Central memory CD4-positive, alpha-beta T cell (primary cell): Measurements from ENCODE around the gene FBXO10.

Source experiments
- DNase-seq: peaks from one replicate; pipeline ENCODE4 v3.0.0; 2022

Gene FBXO10

DNA sequence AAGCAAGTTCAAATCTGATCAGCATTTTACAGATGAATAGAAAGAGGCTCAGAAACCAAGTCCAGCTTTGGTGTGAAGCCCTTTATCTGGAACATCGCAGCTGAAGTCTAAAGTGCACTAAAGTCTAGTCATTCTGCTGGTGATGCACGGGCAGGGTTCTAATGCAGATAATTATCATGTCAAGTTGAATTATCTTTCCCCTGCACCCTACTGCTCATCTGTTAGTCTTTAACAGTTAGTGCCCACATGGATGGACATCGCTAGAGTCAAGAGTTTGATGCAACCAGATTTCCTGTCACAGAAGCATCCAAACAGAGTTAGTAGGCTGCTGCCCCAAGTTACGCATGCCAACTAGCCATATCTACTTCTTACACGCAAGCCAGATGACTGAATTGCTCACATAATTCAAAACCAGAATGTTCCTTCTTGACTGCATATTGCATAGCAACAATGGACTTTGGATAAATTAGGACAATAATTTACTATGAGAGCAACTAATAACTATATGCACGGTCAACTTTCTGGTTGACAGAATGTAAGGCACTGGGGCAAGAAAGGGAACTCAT is 17.8 kb upstream of the FBXO10 start:
- no peak for DNase-seq

- DNase-seq, result peak; percentile 91
These were observed 16.1 kb upstream of the FBXO10 start, which contains the start of gene TOMM5 for GRCh38 chr9:37592108-37592951. Gene TOMM5, minus strand, starts transcription at chr9:37592597. Its CDS starts 65 bp downstream, at chr9:37592532.

- DNase-seq, result no peak
These were observed 11.3 kb upstream of the FBXO10 start for GRCh38 chr9:37587521-37587920.

- no peak for DNase-seq
These were observed 7.4 kb upstream of the FBXO10 start for GRCh38 chr9:37583522-37584121.

DNA sequence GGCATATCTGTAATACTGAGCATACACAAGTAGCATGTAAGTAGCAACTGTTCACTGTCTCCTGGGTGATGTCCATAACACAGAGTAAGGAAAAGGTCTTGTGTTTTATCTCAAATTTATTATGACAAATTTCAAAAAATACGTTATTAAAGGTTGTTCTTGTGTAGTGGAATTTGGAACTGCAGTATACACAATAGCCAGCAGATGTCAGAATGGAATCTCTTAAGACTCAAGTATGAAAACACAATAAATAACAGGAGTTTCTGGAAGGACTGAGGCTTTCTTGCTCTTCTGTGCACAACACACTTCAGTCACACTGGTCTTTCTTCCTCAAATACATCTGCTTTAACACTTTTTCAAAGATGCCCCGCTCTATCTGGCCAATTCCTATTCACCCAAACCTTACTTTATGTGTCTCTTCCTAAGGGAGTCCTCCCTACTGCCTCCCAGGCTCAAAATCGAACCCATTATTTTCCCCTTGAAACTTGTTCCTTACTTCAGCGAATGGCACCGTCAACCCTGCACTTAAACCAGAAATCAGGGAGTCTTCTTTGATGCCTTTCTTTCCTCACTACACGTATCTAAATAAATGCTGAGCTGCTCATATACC is 6.5 kb upstream of the FBXO10 start:
- peak; percentile 17 for DNase-seq

DNA sequence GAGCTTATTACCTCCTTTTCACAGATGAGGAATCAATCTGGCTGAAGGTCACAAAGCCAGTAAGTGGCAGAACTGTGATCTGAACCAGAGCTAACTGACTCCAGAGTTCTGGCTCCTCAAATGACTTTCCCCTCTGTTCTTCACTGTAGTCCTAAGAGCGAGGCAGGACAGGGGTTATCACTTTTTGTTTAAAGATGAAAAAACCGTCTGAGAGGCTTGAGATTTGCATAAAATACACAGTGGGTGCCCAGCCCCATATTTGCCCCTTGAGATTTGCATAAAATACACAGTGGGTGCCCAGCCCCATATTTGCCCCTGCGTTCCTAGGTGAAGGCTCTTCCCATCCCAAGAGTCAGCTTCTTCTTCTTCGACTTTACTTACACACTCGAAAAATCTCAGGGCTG is 667 bp downstream of the FBXO10 start:
- no peak for DNase-seq

GRCh38 chr9:37575001-37575400 is 1.2 kb downstream of the FBXO10 start:
- DNase-seq, result no peak

- DNase-seq, result no peak
These were observed 1.9 kb downstream of the FBXO10 start for GRCh38 chr9:37574241-37574721.

DNA sequence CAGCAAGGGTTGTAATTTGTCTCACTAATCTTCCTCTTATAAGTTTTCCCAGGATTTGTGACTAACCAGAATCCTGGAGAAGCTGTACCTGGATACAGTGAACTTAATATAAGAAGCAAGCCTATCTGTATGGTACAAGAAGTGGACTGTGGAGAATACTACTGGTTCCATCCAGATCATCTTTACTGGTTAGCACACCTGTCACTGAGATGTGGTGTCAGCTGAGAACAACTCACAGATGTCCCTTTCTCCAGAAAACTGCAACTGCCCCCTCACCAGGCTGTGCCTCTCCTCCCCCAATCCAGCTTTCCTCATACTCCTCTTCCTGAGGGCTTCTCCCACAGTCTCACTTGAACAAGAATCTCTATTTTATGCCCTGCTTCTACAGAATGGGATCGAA is 4.9 kb downstream of the FBXO10 start:
- DNase-seq, result no peak

DNA sequence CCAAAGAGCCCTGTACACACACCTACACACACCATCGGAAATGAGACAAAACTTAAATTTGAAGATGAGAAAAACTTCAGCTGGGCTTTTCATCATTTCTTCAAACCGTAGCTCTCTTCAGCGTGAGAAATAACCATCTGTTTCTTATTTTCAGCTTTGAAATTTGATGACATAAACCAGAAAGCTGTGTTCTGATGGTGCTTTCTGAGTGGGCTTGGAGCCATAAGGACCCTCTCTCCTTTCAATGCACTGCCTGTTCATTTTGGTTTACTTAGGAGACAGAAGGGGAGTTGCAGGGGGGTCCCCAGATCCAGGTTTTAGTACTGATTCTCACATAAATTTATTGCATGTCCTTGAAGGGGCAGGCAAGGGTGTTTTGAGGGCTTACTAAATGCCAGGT is 9.5 kb downstream of the FBXO10 start:
- no peak for DNase-seq

GRCh38 chr9:37565661-37566618 is 10.2 kb downstream of the FBXO10 start:
- DNase-seq, result no peak

DNA sequence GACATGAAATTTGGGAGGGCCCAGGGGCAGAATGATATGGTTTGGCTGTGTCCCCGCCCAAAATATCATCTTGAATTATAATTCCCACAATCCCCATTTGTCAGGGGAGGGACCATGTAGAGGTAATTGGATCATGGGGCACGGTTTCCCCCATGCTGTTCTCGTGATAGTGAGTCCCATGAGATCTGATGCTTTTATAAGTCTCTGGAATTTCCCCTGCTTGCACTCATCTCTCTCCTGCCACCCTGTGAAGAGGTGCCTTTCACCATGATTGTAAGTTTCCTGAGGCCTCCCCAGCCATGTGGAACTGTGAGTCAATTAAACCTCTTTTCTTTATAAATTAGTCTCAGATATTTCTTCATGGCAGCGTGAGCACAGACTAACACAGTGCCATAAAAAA is 11.3 kb downstream of the FBXO10 start:
- no peak for DNase-seq

- no peak for DNase-seq
These were observed 12.2 kb downstream of the FBXO10 start for GRCh38 chr9:37563806-37564513.

GRCh38 chr9:37562826-37563225 is 13.4 kb downstream of the FBXO10 start:
- DNase-seq, result no peak

GRCh38 chr9:37561682-37562081 is 14.5 kb downstream of the FBXO10 start:
- no peak for DNase-seq

- no peak for DNase-seq
These were observed 16.2 kb downstream of the FBXO10 start for GRCh38 chr9:37559855-37560592.

- DNase-seq, result no peak
These were observed 17.1 kb downstream of the FBXO10 start for GRCh38 chr9:37559125-37559524.

DNA sequence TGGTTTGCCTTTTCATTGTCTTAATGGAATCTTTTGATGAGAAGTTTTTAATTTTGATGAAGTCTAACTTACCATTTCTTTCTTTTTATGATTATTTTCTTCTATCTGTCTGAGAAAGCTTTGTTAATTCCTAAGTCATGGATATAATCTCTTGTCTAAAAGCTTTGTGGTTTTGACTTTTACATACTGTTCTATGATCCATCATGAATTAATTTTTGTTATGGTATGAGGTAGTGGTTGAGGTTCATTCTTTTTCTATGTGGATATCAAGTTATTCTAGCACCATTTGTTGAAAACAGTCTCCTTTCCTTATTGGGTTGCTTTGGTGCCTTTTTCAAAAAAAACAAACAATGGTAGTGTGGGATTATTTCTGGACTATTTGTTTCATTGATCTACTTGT is 20.4 kb downstream of the FBXO10 start:
- no peak for DNase-seq

GRCh38 chr9:37554318-37554717 is 21.9 kb downstream of the FBXO10 start:
- DNase-seq, result no peak

- no peak for DNase-seq
These were observed 24.3 kb downstream of the FBXO10 start for GRCh38 chr9:37551888-37552287.

GRCh38 chr9:37551468-37551867 is 24.7 kb downstream of the FBXO10 start:
- no peak for DNase-seq
